IPS-18c (cell line): ENCODE results near the gene NR2F2.
A peak's percentile ranks its signal among the peaks of the same experiment; 100 is the strongest.

Experiments used
- H3K4me3 ChIP-seq: 2 replicates; pipeline ENCODE4 v1.7.0; 2013; ENCODE audit warnings: low read depth, mild to moderate bottlenecking, low read length, moderate library complexity; ENCODE audit not compliant: insufficient read depth
- H3K9me3 ChIP-seq: one replicate; pipeline ENCODE4 v1.6.1; 2013; ENCODE audit warnings: mild to moderate bottlenecking, low read length, moderate library complexity; ENCODE audit not compliant: control insufficient read depth, insufficient read depth

NR2F2 gene

DNA sequence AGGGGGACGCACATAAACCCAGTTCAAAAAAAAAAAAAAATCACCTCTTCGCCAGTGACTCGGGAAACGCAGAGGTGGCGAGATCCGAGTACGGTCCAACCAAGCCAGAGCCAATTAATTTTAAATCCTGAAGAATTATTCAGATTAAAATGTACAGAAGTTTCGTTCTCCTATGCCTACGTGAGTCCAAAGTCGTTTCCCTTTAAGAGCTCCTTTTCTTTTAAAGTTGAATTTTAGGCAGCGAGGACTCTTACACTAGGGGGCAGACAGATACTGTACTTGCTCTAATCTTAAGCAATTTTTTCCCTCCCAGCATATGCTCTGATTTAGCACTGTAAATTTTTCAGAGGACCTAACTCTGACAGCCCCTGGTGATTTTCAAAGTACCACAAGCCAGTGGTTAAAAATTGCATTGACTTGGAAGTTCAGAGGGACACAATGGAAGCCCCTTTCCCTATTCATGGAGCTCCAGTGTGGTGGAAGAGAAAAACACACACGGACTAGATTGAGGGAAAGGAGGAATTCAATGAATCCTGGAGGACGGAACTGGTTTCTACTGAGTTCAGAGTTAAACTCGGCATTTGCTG is 3.3 kb upstream of the NR2F2 start:
- H3K4me3 ChIP-seq: peak overlapping the region; percentile 42; the same call in 1 of the 2 replicates
- no peaks in the 10 kb centered on the region for H3K9me3 ChIP-seq

DNA sequence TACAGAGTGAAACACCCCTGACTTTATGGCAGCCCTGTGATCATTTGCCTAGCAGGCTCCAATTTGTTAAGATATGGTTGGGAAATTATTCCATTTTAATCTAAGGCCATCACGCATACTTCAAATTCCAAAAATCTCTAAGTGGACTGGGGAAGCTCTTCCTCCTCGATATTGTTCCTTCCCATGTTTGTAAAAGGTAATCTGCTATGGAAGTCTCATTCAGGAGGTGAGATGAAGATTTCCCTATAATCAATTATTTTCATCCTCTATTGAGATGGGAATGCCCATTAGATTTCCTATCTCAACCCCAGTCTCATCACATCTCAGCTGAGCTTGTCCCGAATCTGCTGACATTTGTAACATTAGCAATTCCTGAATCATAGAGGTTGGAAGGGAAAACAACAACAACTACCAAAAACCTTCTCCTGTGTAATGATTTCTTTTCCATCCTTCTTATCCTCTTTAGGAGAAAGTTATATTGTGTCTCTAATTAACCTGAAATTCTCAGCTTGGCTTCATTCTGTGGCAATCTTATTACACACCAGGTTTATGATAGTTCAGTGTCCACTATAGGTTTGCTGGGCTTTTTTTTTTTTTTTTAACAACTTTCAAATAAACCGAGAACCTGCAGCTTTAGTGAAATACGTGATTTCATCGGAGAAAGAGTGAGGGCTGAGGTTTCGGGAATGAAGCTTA is 2.2 kb upstream of the NR2F2 start:
- no peak overlapping the region for H3K4me3 ChIP-seq
- H3K9me3 ChIP-seq: no peaks in the 10 kb centered on the region

DNA sequence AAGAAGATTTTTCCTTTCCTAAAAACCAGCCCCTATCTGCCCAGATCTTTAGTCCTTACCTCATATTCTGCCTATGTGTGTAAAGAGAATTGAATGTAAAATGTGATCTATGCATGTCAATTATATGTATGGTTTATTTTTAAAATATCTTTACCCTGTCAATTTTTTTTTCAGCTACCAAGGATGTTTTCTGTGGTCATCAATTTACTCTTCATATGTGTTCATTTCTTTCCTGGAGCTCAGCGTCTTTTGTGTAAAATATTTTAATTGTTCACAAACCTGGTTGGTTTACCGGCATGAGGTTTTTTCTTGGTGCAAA is 1.7 kb upstream of the NR2F2 start:
- Histone ChIP-seq H3K4me3 (no peak overlapping the region), H3K9me3 (no peaks in the 10 kb centered on the region)

DNA sequence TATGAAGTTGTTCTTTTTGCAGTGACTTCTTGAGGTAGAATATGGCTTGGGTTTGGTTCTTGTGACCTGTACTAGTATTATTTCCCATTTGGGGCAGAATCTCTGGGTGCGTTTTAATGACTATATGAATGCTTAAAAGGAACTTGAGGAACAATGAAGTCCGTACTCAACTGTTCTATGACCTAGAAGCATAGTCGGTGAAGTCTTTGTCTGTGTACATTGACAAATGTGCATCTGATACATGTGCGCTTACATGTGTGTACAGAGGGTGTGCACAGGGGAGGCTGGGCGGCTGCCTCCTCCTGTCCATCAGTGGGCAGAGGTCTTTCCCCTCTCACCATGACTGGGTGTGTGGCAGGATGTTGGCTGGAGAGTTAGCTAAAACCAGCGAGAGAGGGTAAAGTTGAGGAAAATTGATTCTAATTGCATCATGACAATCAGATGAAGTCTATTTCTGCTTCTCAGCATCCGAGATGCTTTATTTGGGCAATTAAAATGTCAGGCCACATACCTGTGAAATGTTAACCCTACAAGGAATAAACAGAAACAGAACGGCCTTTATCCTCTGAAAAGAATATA is 1.0 kb upstream of the NR2F2 start:
- no peaks in the 10 kb centered on the region for H3K9me3 ChIP-seq
- peak overlapping the region; percentile 37; the same call in 1 of the 2 replicates for H3K4me3 ChIP-seq

DNA sequence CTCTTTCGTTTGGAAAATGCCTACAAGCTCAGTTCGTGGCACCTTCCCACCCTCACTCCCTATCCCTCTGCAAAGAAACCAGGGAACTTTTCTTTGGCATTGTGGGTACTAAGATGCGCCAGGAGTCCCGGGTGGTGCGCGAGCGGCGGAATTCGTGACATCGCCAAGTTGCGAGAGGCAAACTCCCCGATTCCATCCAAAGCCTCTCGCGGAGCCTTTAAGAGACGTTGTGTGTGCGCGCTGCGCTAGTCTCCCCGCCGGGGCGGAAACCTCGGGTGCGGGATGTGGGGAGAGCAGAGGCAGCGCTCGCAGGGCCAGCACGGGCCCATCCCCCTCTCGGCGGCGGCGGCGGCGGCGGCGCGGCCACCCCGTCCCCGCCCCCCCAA is 443 bp upstream of the NR2F2 start:
- Histone ChIP-seq H3K9me3 (no peaks in the 10 kb centered on the region), H3K4me3 (peak overlapping the region; percentile 37; the same call in 1 of the 2 replicates)

DNA sequence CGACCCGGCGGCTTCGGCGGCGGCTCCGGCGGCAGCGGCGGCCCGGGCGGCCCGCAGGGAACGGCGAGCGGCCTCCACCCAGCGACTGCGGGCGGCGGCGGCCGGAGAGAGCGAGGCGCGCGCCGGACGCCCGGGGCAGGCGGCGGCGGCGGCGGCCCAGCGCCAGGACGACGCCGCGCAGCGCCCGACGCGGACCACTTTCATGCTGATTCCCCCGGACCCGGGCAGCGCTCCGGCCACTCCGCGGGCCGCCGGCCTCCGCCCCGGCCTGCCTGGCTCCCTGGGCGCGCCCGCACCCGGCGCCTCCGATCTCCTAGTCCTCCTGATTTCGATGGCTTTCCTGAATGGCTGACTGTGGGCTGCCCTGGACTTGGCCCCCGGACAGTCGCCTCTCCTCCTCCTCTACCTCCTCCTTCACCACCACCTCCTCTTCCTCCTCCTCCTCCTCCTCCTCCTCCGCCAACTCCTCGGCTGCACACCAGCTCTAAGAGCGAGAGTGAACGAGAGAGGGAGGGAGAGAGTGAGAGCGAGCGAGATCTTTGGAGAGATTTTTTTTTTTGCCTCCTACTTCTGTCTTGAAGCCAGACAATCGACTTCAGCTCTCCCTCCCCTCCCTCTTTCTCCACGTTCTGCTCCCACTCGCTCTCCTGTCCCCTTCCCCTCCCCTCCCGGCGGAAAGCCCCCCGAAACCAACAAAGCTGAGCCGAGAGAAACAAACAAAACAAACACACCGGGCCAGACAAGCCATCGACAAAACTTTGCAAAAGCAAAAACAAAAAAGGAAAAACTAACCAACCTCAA is 844 bp downstream of the NR2F2 start:
- H3K4me3 ChIP-seq: peak overlapping the region; percentile 45

DNA sequence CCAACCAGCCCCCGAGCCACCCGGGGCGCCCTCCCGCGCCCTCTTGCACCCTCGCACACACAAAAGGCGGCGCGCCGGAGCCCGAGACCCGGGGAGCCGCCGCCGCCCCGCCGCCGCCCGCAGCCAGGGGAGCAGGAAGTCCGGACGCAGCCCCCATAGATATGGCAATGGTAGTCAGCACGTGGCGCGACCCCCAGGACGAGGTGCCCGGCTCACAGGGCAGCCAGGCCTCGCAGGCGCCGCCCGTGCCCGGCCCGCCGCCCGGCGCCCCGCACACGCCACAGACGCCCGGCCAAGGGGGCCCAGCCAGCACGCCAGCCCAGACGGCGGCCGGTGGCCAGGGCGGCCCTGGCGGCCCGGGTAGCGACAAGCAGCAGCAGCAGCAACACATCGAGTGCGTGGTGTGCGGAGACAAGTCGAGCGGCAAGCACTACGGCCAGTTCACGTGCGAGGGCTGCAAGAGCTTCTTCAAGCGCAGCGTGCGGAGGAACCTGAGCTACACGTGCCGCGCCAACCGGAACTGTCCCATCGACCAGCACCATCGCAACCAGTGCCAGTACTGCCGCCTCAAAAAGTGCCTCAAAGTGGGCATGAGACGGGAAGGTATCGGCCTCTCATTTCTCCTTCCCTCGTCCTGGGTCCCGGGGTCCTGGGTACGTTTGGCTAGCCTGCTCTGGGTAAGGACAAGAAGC is 1.6 kb downstream of the NR2F2 start:
- H3K9me3 ChIP-seq: no peaks in the 10 kb centered on the region

More for the DNA sequence above, 844 bp downstream of the NR2F2 start:
- H3K9me3 ChIP-seq: no peaks in the 10 kb centered on the region

DNA sequence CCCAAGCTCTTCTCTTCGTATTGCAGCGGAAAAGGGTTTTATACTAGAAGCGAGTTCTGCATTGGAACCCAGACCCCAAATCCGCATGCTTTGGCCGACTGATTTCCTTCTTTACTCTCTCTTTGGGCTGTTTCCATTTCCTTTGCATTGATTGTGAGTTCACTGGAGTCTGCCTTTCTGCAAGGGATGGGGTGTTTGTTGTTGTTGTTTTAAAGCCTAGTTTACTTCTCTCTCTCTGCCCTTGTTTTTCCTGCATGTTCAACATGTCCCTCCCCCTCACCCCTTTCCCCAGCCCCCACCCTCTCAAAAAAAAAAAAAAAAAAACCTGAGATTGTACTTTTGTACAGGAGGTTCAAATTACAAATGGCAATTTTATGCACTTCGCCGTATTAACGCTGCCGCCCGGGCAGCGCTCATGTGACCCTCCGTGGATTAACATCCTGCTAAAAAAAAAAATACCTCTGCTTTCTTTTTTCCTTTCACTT is 2.2 kb downstream of the NR2F2 start:
- Histone ChIP-seq H3K4me3 (peak overlapping the region; percentile 38; the same call in 1 of the 2 replicates), H3K9me3 (no peaks in the 10 kb centered on the region)

More for the DNA sequence above, 1.6 kb downstream of the NR2F2 start:
- peak overlapping the region; percentile 45; the same call in 1 of the 2 replicates for H3K4me3 ChIP-seq

DNA sequence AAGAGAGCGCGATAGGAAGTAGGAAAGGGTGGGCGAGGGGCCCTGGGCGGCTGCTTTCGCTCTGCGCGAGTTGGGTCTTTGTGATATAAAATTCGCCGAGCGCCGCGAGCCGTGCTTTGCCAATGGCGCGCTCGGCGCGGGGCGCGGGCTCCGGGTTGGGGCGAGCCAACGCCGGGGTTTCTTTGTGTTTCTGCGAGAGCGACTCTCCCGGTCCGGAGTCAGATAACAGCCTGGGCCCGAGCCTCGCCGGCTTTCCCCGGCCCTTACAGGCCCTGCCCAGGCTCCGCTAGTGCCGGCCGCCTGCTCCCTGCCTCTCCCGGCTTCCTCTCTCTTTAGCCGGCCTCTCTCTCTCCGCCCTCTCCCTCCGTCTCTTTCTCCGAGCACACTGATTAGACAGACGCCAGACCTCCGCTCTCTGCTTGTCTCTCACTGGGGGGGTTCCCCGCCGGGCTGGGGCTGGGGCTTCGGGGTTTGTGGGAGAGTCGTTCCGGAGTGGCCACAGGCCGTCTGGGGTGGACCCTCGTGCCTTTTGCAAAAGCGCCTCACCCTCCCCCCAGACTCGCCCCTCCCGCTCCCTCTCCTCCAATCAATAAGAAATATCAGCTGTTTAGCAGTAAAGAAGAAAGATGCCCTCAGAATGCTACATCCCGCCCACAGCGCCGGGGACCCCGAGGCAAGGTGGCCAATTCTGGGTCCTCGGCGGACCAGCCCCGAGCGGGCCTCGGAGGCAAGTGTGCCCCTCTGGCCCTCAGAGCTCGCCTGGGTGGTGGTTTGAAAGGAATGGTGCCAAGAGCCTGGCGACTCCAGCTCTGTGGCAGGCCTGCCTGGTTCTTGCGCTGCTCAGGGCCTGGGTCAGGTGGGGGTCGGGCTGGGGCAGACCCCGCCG is 2.9 kb downstream of the NR2F2 start:
- Histone ChIP-seq H3K4me3 (peak overlapping the region; percentile 38; the same call in 1 of the 2 replicates), H3K9me3 (no peaks in the 10 kb centered on the region)

DNA sequence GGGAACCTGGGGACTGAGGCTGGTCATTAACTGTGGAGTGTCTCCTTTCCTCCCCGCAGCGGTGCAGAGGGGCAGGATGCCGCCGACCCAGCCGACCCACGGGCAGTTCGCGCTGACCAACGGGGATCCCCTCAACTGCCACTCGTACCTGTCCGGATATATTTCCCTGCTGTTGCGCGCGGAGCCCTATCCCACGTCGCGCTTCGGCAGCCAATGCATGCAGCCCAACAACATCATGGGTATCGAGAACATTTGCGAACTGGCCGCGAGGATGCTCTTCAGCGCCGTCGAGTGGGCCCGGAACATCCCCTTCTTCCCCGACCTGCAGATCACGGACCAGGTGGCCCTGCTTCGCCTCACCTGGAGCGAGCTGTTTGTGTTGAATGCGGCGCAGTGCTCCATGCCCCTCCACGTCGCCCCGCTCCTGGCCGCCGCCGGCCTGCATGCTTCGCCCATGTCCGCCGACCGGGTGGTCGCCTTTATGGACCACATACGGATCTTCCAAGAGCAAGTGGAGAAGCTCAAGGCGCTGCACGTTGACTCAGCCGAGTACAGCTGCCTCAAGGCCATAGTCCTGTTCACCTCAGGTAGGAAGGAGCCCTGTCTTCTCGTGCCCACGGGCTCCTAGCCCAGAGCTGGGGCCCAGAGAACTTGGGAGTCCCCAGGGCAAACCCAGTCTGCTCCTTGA is 3.7 kb downstream of the NR2F2 start:
- H3K4me3 ChIP-seq: peak overlapping the region; percentile 38; the same call in 1 of the 2 replicates
- H3K9me3 ChIP-seq: no peaks in the 10 kb centered on the region

DNA sequence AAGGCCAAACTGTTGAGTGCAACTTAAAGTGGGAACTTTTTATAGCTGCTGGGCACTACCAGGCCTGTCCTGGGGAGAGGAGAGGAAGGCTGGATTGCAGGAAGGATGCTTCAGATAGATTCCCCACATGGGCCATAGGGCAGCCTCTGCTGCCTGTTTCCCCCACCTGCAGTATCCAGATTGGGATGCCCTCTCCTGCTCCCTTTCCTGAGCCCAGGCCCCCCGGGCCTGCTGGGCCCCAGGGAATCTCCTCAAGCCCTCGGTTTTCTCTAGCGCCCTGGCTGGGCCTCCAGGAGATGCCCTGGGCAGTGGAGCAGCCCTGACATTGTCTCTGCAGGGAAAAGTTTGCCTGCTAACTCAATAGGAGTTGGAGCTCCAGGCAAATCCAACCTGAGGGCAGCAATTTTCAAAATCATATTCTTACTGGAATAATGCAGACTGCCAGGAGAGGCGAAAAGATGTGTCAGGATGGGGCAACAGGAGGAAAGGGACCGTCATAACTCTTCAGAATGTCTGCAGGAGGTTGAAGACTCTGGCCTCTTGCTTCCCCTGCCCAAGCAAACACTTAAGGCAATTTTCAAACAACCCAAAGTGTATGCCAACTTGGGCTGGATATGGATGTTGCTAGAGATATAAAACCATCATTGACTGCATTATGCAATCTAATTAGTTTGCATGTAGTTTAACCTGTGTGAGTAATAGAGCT is 4.4 kb downstream of the NR2F2 start:
- H3K9me3 ChIP-seq: no peaks in the 10 kb centered on the region
- no peak overlapping the region; the same call in 1 of the 2 replicates for H3K4me3 ChIP-seq

DNA sequence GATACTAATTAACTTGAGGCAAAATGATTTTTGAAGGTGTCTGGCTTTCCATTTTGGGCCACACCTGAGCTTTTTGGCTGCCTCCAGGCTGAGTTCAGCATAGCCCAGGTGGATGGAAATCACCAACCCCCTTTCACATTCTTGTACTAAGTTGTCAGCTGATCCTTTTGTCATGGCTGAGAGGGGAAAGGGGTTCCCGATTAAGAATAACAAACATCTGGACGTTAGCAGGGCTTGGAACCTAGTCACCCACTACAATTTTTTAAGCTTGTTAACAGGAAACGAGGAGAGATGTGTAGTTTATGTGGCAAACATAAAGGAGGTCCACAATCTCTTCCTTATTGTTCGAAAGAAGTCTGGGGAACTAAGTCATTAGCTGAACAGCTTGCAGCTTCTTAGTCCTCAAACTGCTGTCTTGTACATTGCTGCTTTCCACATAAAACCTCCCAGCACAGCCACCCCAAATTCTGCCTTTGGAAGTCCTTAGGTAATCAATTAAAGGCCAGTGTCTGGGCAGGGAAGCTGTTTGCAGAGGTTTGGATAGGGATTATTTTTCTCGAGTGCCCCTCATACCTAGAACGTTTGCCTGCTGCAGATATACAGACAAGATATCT is 5.0 kb downstream of the NR2F2 start:
- Histone ChIP-seq H3K4me3 (no peak overlapping the region), H3K9me3 (no peaks in the 10 kb centered on the region)

DNA sequence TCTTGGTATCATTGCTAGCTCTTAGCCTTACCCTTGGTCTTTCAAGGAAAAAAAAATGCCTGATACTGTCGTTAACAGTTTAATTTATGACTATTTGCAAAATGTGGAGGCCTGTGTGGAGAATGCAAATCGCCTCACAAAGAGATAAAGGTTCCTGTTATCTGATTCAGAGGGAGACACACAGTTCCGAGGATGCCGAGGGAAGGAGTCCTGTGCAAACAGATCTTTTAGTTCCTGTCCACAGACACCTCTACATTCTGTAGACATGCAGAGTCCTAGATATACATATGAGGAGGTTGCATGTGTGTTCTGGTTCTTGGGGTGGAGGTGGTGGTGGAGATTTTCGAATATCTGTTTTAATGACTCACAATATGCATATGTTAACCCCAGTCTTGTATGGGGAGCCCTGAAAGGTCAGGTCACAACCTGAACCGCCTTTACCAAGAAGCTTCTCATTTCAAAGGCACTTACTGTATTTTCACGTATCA is 5.7 kb downstream of the NR2F2 start:
- H3K4me3 ChIP-seq: no peak overlapping the region

DNA sequence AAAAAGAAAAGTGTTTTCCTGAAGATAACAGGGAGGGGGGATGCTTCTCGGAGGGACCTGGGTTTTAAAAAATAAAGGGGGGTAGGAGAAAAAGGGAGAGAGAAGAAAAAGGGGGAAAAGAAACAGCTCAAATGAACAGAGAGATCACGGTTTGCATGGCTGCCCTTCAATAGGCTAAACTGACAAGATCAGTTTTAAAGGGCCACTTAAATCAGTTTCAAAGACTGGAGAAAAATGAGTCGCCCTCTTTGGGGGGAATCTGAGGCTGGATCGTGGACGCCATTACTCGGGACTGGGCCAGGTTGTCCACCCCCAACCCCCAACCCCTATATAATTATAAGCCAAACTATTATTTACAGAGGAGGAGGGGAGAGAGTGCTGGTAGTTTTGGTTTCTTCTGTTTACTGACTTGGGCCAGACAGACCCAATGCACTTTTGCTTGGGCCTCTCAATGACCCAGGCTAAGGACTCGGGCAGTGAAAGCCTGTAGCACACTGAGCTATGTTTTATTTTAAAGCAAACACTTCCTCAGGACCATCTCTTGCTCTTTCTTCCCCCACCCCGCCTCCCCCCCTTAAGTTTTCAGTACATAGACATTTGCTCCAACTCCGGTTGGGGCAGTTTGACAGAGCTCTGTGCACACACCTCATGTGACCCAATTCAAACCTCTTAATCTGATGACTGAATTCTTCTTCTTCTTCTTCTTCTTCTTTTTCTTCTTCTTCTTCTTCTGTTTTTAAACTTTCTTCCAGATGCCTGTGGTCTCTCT is 6.3 kb downstream of the NR2F2 start:
- H3K4me3 ChIP-seq: no peak overlapping the region; the same call in 1 of the 2 replicates
- H3K9me3 ChIP-seq: peaks cover 2% of the 10 kb centered on the region

More for the DNA sequence above, 5.7 kb downstream of the NR2F2 start:
- no peaks in the 10 kb centered on the region for H3K9me3 ChIP-seq
